Inflammatory macrophage treated with lipopolysaccharide for 1 hour (primary cell): ENCODE measurements around the gene OR2B2.

Experiments
- DNase-seq, 2 donors: peaks; one replicate each; pipeline ENCODE4 v3.0.0-alpha.2; 2020 to 2022

The OR2B2 gene

GRCh38 chr6:27866357-27867050, 45.7 kb downstream of the OR2B2 start:
- DNase-seq, result peak; percentile 78 to 98

DNA sequence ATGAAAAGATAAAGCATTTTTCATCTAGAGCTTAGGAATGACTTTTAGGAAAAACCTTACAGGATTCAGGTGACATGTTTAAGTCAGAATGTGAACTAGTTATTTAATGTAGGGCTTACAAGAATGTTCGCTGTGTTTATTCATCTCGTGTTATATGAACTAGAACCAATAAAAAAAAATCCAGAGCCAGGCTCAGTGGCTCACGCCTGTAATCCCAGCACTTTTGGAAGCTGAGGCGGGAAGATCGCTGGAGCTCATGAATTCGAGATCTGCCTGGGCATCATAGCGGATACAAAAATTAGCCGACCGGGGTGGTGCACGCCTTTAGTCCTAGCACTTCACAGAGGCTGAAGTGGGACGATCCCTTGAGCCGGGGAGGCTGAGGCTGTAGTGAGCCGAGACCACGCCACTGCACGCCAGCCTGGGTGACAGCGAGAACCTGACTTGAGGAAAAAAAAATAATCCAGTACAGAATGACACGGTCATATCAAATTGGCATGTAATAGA, 46.3 kb downstream of the OR2B2 start:
- peak in 1 of 2 donors; percentile 15 for DNase-seq

- DNase-seq, result peak; percentile 98
Measured at GRCh38 chr6:27864906-27865849, 47.0 kb downstream of the OR2B2 start.

DNA sequence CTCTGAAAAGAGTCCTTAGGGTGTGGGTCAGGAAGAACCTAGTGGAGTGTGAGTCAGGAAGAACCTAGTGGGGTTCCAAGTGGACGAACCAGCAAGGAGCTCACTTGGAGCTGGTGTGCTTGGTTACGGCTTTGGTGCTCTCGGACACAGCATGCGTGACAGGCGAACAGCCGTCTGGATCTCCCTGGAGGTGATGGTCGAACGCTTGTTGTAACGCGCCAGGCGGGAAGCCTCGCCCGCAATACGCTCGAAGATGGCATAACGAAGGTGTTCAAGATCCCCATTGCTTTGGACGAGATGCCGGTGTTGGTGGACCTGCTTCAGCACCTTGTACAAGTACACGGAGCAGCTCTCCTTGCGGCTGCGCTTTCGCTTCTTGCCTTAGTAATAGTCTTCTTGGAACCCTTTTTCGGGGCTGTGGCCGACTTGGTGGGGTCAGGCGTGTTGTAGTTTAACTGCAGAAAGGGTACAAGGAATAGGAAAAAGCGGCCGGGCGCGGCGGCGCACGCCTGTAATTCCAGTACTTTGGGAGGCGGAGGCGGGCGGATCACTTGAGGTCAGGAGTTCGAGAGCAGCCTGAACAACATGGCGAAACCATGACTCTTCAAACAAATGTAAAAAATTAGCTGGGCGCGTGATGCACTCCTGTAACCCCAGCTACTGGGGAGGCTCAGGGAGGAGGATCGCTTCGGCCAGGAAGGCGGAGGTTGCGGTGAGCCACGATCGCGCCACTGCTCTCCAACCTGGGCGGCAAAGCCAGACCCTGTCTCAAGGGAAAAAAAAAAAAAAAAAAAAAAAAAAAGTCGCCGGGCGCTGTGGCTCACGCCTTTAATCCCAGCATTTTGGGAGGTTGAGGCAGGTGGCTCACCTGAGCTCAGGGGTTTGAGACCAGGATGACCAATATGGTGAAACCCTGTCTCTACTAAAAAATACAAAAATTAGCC, 48.0 kb downstream of the OR2B2 start:
- peak in 1 of 2 donors; percentile 24 for DNase-seq

GRCh38 chr6:27862396-27863066, 49.7 kb downstream of the OR2B2 start:
- DNase-seq, result no peak

GRCh38 chr6:27861861-27862260, 50.3 kb downstream of the OR2B2 start:
- peak in 1 of 2 donors; percentile 27 for DNase-seq

GRCh38 chr6:27861276-27861840, 50.8 kb downstream of the OR2B2 start:
- DNase-seq, result no peak
